GM12892 (cell line): ENCODE data around the gene MBD3L4.

Experiments used
- POLR2A ChIP-seq: IDR thresholded peaks from 2 replicates; pipeline ENCODE4 v1.6.1; 2011; ENCODE audit warnings: low read depth, low read length, control low read depth
- TAF1 ChIP-seq: IDR thresholded peaks from 2 replicates; pipeline ENCODE4 v1.6.1; 2011; ENCODE audit warnings: low read depth, mild to moderate bottlenecking, control low read depth, low read length, borderline replicate concordance

- no peak for TF ChIP-seq POLR2A
- no peak for TF ChIP-seq TAF1
Observed at GRCh38 chr19:7067716-7068115, 27.7 kb upstream of the MBD3L4 start.
